A673 (cell line): ENCODE results near the gene TENM4. TPM values are rescaled to one million over a fixed set of nuclear protein-coding genes. Genes with fewer than 3 reads are reported as not detected.

Experiments used
- BruUV-seq: library from RNA; stranded (reverse); fragments of 400-500 nt; replicated peaks from 2 replicates; lab custom pipeline; 2021; lab: Mats Ljungman, UMichigan
- CTCF ChIA-PET: fragments of 300-600 bp; sonication (Branson Sonifier 250); formaldehyde crosslinking; loops from one replicate; lab custom pipeline; 2022; ENCODE audit warnings: antibody characterized with exemption; lab: Charles Lee
- POLR2A ChIA-PET: fragments of 300-600 bp; sonication (Branson Sonifier 250); formaldehyde crosslinking; loops from one replicate; lab custom pipeline; 2022; ENCODE audit warnings: antibody characterized with exemption; ENCODE audit not compliant: low non-redundant PET; lab: Charles Lee
- DNase-seq: peaks from one replicate; pipeline ENCODE4 v3.0.0-alpha.2; 2015; ENCODE audit warnings: low spot score
- H3K27ac ChIP-seq: fragments of 200-600 bp; sonication (generic); 2 replicates; pipeline ENCODE4 v1.5.1; 2016; ENCODE audit warnings: mixed run types, low read depth, mild to moderate bottlenecking, mixed read lengths, antibody characterized with exemption, low read length; ENCODE audit not compliant: poor library complexity, severe bottlenecking
- H3K27me3 ChIP-seq: fragments of 200-600 bp; sonication (generic); replicated peaks from 2 replicates; pipeline ENCODE4 v1.6.1; 2017; ENCODE audit warnings: mixed run types, low read depth, mild to moderate bottlenecking, mixed read lengths, antibody characterized with exemption, low read length; ENCODE audit not compliant: insufficient read depth, poor library complexity
- H3K36me3 ChIP-seq: fragments of 200-600 bp; sonication (generic); 2 replicates; pipeline ENCODE4 v1.6.1; 2016; ENCODE audit warnings: mixed run types, mild to moderate bottlenecking, mixed read lengths, antibody characterized with exemption, low read length; ENCODE audit not compliant: insufficient read depth, poor library complexity, severe bottlenecking
- H3K4me1 ChIP-seq: fragments of 200-600 bp; sonication (generic); 2 replicates; pipeline ENCODE4 v1.6.1; 2017; ENCODE audit warnings: mixed run types, mild to moderate bottlenecking, mixed read lengths, antibody characterized with exemption, low read length; ENCODE audit not compliant: insufficient read depth, poor library complexity, severe bottlenecking
- H3K4me3 ChIP-seq: fragments of 200-600 bp; sonication (generic); 2 replicates; pipeline ENCODE4 v1.5.1; 2016; ENCODE audit warnings: low read depth, mixed run types, mild to moderate bottlenecking, mixed read lengths, low read length; ENCODE audit not compliant: poor library complexity, severe bottlenecking
- H3K9me3 ChIP-seq: fragments of 200-600 bp; sonication (generic); 2 replicates; pipeline ENCODE4 v1.6.1; 2016; ENCODE audit warnings: mixed run types, low read depth, mild to moderate bottlenecking, mixed read lengths, antibody characterized with exemption, low read length; ENCODE audit not compliant: poor library complexity, severe bottlenecking
- EZH2 ChIP-seq: fragments of 200-600 bp; sonication (generic); IDR thresholded peaks from 2 replicates; pipeline ENCODE4 v1.6.1; 2017; ENCODE audit warnings: borderline replicate concordance, low read depth, mild to moderate bottlenecking, mixed read lengths, antibody characterized with exemption, low read length; ENCODE audit not compliant: poor library complexity, severe bottlenecking
- intact Hi-C: fragments of 100-400 bp; cut with micrococcal nuclease; formaldehyde crosslinking; loops from one replicate; pipeline ENCODE4 v1.10.0; 2022; ENCODE audit not compliant: unreplicated experiment
- total RNA-seq: library from RNA; stranded (reverse); gene quantifications from 2 replicates; pipeline ENCODE4 v1.2.3, GENCODE V29; 2021
- TF ChIP-seq, protein P1 (sequence below): fragments of 300-800, 200-600 bp; sonication (generic); conservative IDR thresholded peaks from 2 replicates; pipeline ENCODE4 v1.5.1; 2017; ENCODE audit warnings: low read depth, mild to moderate bottlenecking, antibody characterized with exemption, low read length, moderate library complexity, mixed read lengths

TENM4 gene
- total RNA-seq, 1 experiment from 2014 or later = 0.11 TPM

DNA sequence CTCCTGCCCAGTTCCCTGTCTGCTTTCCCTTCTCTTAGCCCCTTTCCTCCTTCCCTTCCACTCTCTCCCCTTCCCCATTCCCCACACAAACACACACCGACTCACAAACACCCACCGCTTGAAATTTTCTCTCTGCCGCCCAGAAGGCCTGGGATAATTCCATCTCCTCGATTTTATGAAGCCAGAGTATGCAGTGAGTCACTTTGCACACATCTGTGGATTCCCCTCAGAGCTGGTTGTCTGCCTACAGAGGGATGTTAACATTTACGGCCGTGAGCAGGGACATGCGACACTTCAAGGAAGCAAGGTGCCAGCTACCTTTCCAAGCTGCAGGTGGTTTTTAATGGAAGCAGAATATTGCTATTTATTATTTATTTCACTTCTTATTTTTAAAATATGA is 332.0 kb downstream of the TENM4 start:
- H3K27ac ChIP-seq = no peak overlapping the region
- no peak for DNase-seq
- no peak for TF ChIP-seq EZH2
- TF ChIP-seq, protein P1, sequence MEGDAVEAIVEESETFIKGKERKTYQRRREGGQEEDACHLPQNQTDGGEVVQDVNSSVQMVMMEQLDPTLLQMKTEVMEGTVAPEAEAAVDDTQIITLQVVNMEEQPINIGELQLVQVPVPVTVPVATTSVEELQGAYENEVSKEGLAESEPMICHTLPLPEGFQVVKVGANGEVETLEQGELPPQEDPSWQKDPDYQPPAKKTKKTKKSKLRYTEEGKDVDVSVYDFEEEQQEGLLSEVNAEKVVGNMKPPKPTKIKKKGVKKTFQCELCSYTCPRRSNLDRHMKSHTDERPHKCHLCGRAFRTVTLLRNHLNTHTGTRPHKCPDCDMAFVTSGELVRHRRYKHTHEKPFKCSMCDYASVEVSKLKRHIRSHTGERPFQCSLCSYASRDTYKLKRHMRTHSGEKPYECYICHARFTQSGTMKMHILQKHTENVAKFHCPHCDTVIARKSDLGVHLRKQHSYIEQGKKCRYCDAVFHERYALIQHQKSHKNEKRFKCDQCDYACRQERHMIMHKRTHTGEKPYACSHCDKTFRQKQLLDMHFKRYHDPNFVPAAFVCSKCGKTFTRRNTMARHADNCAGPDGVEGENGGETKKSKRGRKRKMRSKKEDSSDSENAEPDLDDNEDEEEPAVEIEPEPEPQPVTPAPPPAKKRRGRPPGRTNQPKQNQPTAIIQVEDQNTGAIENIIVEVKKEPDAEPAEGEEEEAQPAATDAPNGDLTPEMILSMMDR = no peak
- no peaks in the 10 kb centered on the region for H3K9me3 ChIP-seq
- CTCF ChIA-PET = no interaction called here
- intact Hi-C loops = no loop called here
- H3K36me3 ChIP-seq = no peaks in the 10 kb centered on the region
- no peaks in the 10 kb centered on the region for H3K4me1 ChIP-seq
- H3K4me3 ChIP-seq = no peak overlapping the region
- POLR2A ChIA-PET = no interaction called here
- BruUV-seq = no TSS peak
- no peaks in the 10 kb centered on the region for H3K27me3 ChIP-seq

DNA sequence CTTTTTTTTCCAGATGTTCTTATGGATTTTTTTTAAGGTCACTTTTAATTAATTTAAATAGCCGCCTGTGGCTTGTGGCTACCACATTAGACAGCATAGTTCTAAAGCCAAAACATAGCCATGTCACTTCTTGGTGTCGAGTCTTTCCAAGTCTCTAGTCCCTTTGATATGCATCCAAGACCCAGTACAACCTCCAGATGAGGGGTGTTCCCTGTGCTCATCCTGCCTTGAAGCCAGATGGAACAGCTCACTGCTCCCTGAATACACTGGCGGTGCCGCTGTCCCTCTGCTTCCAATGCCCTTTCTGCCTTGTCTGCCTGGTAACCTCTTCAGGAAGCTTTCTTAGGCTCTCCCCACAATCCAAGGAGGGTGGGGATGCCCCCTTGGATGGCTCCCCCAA is 338.0 kb downstream of the TENM4 start:
- no TSS peak for BruUV-seq
- H3K9me3 ChIP-seq = no peaks in the 10 kb centered on the region
- no peak overlapping the region for H3K27ac ChIP-seq
- DNase-seq = no peak
- TF ChIP-seq, protein P1 = no peak
- TF ChIP-seq EZH2 = no peak
- ChIA-PET POLR2A (no interaction called here), CTCF (no interaction called here)
- intact Hi-C loops = loop anchor here (5.0 kb wide), 1 partner anchor 456 kb away; no protein-coding TSS in a partner anchor
- H3K27me3 ChIP-seq = peaks cover 3% of the 10 kb centered on the region
- H3K4me1 ChIP-seq = no peaks in the 10 kb centered on the region
- H3K36me3 ChIP-seq = no peaks in the 10 kb centered on the region
- no peak overlapping the region for H3K4me3 ChIP-seq

DNA sequence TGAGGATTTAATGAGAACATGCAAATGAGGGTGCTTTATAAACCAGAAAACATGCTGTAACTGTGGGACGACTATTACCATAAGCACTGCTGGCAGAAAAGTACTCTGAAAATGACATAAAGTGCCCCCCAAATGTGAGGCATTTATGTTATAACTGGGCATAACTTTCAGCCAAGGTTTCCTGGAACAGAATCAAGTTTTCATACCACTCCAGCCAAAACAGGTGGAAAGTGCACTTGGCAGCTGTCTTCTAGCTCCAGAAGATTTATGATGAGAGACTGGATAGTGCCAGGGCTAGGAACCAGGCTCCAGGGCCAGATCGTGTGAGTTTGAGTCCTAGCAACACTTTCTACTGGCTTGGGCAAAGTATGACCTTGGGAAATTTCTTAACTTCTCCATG is 339.2 kb downstream of the TENM4 start:
- intact Hi-C loops = loop anchor here (5.0 kb wide), 1 partner anchor 454 kb away; no protein-coding TSS in a partner anchor
- CTCF ChIA-PET = no interaction called here
- H3K9me3 ChIP-seq = no peaks in the 10 kb centered on the region
- BruUV-seq = no TSS peak
- no peak for DNase-seq
- no peak overlapping the region for H3K27ac ChIP-seq
- POLR2A ChIA-PET = no interaction called here
- H3K27me3 ChIP-seq = peaks cover 3% of the 10 kb centered on the region
- H3K36me3 ChIP-seq = no peaks in the 10 kb centered on the region
- TF ChIP-seq, protein P1 = no peak
- TF ChIP-seq EZH2 = no peak
- H3K4me1 ChIP-seq = no peaks in the 10 kb centered on the region
- H3K4me3 ChIP-seq = no peak overlapping the region
